Stimulated activated CD4-positive, alpha-beta T cell treated with anti-CD3 and anti-CD28 coated beads, Interleukin-2, amount 100 ng/mL, for 4 hours (primary cell): ENCODE measurements around the gene NTM.
"Not testable (repeated sequence)": the region's sequence is repeated elsewhere in the genome, so short reads cannot be mapped to it uniquely, and the experiment has no call there.

Experiments
- DNase-seq: peaks from one replicate; pipeline ENCODE4 v3.0.0-alpha.2; 2020; ENCODE audit warnings: low read depth

The NTM gene

DNA sequence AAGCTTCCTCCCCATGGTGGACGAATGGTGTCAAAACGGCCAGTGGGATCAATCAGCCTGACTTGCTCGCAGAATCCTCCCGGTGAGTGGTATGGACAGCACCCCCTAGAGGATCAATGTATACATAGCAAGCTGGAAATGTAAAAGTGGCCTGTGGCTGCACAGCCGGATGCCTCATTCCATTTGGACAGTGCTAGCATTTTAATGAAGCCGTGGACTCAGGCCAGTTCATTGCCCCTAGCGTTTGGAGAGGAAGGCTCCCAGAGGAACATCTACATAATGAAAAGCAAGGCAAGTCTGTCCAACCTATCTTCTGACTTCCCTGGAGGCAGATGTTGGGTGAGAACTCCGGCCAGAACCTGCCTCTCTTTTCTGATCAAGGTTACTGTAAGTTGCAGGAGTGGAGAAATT, 942.3 kb downstream of the NTM start:
- no peak for DNase-seq

GRCh38 chr11:132314911-132315455, 944.6 kb downstream of the NTM start:
- DNase-seq = no peak

GRCh38 chr11:132315696-132316095, 945.3 kb downstream of the NTM start:
- no peak for DNase-seq

DNA sequence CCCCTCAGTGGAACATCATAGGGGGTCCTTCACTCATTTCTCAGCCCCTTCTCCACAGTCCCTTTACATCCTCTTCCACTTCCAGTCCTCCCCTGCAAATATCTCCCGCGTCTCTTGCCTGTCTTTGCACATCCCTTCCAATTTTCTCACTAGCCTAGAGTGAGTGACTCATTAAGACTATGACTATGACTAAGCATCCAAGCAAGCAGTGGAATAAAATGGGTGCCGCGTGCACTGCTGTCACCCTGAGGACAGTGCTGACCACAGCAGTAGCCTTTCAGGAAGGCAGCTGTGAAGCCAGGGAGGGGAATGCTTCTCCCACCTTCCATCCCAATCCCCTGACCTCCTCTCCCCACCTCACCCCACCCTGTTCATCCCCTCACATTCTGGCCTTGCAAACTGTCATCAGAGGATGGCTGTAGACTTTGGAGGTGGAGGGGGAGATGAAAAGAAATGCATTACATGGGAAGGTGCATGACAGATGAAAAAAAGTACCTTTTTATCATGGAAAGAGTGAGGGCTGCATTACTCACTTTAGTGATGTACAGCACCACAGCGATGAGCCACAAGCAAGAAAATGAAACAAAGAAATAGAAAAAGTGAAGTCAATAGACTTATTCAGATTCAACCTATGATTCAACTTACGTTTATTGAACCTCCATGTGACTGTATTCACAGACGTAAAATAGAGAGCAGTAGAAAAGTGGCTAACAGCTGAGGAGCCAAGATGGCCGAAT, 948.2 kb downstream of the NTM start:
- no peak for DNase-seq

GRCh38 chr11:132319419-132319818, 949.0 kb downstream of the NTM start:
- not testable (repeated sequence) for DNase-seq

DNA sequence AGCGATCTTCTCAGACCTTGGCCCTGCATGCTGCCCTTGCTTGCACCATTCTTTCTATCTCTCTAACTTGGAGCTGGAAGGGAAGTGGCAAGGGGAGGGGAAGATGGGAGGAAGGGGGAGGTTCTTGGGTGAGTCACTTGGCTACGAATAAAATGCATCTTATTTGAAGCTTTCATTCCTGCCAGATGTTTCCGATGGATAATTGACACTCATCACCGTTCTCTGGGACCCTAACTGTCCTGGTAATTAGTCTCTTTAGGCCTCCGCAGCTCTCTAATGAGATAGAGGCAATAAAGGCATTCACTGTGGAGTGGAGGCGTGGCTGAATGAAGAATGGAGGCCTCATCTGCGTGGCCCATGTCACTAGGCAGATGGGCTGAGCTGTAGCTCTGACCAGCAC, 960.1 kb downstream of the NTM start:
- no peak for DNase-seq

DNA sequence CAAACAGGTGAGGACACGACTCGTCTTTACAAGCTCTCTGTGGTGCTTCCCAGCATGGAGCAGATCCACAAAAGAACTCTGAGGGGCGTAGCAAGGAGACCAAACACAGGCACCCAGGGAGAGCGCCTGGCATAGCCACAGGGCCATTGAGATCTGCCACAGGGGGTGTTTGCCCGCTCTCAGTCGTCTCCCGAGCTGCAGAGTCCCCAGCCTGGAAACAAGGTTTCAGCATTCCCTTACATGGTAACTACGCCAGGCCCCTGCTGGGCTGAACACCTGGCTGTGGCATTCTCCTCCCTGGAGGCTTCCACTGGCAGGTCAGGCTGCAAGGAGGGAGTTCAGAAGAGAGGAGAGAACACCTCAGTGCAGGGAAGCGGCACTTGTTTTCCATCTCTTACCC, 962.1 kb downstream of the NTM start:
- DNase-seq = no peak

- DNase-seq = no peak
Observed at GRCh38 chr11:132334769-132335280, 964.4 kb downstream of the NTM start.

GRCh38 chr11:132335311-132335710, 964.9 kb downstream of the NTM start:
- no peak for DNase-seq

GRCh38 chr11:132336781-132337535, 966.5 kb downstream of the NTM start:
- no peak for DNase-seq

DNA sequence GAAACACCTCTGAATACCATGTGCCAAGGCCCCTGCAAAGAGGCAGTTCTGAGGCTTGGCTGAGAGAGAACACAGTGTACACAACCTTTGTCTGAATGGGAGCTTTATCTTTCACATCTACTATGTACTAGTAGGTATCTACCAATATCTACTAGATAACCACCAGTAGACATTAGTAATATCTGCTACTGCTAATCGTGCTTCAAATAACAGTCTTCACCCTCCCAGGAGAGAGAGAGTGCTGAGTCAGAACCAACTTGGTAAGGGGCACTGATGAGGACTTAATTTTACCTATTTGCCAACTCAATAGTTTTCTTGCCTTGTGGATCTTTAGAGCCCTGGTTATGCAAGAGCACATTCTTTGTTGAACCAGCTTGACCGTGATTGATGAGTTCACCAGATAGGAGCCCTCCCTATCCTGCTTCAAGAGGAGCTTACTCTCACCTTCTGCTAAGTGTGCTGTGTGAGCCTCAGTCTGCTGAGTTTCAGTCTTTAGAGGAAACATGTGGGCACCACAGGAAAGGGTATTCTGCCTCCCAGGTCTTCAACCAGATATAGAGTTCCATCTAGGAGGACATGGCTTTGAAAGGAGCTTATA, 967.5 kb downstream of the NTM start:
- DNase-seq = no peak

- no peak for DNase-seq
Observed at GRCh38 chr11:132342408-132342807, 972.0 kb downstream of the NTM start.

- DNase-seq = no peak
Observed at GRCh38 chr11:132343445-132344175, 973.2 kb downstream of the NTM start.

GRCh38 chr11:132346558-132347148, 976.2 kb downstream of the NTM start:
- no peak for DNase-seq

- DNase-seq = no peak
Observed at GRCh38 chr11:132347156-132348090, 977.0 kb downstream of the NTM start.

- DNase-seq = no peak
Observed at GRCh38 chr11:132349811-132350733, 979.7 kb downstream of the NTM start.

- no peak for DNase-seq
Observed at GRCh38 chr11:132351050-132351449, 980.6 kb downstream of the NTM start.

GRCh38 chr11:132352497-132352896, 982.1 kb downstream of the NTM start:
- no peak for DNase-seq

DNA sequence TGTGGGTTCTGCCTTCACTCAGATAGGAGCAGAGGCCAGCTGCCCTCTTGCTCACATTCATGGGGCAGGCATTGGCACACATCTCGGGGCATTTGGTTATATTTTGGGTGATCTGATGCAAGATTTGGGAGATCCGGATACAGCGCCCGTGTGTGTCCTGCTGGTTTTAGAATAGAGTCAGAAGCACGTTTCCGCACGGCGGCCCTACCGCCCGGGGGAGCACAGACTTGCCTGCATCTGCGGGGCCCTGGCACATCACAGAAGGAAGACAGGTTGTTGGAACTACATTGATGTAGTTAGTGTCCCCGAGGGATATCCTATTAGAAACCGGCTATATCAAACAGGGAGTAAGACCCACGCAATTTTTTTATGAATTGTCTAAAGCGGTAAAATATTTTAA, 982.8 kb downstream of the NTM start:
- DNase-seq = no peak
